ENCODE results near the gene TK2.

DNA sequence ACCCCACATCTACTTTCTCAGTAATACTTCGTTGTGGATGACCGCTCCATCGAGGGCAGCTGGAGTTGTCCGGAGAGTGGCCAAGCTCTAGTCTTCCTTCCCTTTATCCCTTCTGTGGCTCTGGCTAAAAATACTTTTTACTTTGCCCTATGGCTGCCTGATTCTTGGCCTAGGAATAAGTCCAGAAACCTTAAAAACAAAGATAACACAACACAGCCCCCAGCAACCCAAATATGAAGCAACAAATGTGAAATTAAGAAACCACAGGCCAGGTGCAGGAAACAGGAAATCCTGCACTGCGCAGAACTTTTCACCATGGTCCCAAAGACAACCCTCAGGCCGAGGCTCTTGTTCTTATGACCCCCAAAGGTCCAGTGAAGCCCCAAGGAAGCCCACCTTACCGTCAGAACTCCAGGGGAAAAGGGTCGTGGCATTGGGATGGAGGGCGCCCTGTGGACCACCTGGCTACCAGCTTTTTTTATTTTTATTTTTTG lies 26.0 kb downstream of the TK2 start:
- TF ChIP-seq EZH2 (IDR thresholded peaks at IDR 0.05; ENCODE audit: insufficient read depth, poor library complexity, severe bottlenecking) (no peak), EZH2phosphoT487 (IDR thresholded peaks at IDR 0.05; ENCODE audit: insufficient read depth, low read depth) (no peak)

Measured in GM23248 (cell line).